ENCODE results near the gene SLC30A7. TPM values are rescaled to one million over a fixed set of nuclear protein-coding genes. Genes with fewer than 3 reads are reported as not detected.

SLC30A7 gene
- total and polyA plus RNA-seq, 2 of the 13 experiments (the other 11 are each of a cell fraction or from before 2014, with no cell fraction given): 8.3 to 40.8 TPM

DNA sequence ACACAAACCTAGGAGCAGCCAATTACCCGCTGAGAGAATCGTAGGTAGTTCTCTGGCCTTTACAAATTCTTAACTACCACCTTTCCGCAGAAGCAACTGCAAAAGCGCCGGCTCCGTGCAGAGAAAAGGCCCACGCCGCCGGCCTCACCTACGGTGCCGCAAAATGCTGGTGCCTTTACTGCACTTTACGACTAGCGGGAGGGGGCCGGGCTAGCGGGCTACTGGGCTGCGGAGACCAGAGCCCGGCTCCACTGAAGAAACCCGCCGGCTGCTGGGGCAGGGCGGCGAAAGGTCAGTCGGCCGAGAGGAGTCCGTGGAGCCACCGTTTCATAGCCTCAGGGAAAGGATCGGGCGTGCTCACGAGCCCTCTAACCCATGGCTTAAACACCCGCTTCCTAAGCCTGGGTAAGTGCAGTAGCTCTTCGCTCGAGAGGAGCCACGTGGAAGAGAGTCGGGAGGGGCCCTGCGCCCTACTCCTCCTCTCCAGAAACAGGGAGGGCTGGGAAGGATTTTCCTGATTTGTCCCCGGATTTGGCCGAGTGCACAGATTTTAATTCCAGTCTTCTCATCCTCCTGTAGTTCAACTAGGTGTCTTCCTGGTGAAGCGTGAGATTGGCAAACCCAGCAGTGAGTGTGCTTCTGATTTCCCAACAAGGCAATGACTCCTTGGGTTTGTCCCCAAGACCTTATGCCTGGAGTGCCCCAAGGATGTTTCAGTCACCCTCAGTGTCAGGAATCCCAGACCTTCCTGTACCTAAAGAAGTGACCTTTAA lies 130.0 kb downstream of the SLC30A7 start, which contains the start of gene DPH5 (continued):
- TF ChIP-seq, protein P1, sequence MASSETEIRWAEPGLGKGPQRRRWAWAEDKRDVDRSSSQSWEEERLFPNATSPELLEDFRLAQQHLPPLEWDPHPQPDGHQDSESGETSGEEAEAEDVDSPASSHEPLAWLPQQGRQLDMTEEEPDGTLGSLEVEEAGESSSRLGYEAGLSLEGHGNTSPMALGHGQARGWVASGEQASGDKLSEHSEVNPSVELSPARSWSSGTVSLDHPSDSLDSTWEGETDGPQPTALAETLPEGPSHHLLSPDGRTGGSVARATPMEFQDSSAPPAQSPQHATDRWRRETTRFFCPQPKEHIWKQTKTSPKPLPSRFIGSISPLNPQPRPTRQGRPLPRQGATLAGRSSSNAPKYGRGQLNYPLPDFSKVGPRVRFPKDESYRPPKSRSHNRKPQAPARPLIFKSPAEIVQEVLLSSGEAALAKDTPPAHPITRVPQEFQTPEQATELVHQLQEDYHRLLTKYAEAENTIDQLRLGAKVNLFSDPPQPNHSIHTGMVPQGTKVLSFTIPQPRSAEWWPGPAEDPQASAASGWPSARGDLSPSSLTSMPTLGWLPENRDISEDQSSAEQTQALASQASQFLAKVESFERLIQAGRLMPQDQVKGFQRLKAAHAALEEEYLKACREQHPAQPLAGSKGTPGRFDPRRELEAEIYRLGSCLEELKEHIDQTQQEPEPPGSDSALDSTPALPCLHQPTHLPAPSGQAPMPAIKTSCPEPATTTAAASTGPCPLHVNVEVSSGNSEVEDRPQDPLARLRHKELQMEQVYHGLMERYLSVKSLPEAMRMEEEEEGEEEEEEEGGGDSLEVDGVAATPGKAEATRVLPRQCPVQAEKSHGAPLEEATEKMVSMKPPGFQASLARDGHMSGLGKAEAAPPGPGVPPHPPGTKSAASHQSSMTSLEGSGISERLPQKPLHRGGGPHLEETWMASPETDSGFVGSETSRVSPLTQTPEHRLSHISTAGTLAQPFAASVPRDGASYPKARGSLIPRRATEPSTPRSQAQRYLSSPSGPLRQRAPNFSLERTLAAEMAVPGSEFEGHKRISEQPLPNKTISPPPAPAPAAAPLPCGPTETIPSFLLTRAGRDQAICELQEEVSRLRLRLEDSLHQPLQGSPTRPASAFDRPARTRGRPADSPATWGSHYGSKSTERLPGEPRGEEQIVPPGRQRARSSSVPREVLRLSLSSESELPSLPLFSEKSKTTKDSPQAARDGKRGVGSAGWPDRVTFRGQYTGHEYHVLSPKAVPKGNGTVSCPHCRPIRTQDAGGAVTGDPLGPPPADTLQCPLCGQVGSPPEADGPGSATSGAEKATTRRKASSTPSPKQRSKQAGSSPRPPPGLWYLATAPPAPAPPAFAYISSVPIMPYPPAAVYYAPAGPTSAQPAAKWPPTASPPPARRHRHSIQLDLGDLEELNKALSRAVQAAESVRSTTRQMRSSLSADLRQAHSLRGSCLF (CRISPR knock-in tag; IDR thresholded peaks at IDR 0.05; ENCODE audit: borderline replicate concordance): no peak
- TF ChIP-seq, protein P2, sequence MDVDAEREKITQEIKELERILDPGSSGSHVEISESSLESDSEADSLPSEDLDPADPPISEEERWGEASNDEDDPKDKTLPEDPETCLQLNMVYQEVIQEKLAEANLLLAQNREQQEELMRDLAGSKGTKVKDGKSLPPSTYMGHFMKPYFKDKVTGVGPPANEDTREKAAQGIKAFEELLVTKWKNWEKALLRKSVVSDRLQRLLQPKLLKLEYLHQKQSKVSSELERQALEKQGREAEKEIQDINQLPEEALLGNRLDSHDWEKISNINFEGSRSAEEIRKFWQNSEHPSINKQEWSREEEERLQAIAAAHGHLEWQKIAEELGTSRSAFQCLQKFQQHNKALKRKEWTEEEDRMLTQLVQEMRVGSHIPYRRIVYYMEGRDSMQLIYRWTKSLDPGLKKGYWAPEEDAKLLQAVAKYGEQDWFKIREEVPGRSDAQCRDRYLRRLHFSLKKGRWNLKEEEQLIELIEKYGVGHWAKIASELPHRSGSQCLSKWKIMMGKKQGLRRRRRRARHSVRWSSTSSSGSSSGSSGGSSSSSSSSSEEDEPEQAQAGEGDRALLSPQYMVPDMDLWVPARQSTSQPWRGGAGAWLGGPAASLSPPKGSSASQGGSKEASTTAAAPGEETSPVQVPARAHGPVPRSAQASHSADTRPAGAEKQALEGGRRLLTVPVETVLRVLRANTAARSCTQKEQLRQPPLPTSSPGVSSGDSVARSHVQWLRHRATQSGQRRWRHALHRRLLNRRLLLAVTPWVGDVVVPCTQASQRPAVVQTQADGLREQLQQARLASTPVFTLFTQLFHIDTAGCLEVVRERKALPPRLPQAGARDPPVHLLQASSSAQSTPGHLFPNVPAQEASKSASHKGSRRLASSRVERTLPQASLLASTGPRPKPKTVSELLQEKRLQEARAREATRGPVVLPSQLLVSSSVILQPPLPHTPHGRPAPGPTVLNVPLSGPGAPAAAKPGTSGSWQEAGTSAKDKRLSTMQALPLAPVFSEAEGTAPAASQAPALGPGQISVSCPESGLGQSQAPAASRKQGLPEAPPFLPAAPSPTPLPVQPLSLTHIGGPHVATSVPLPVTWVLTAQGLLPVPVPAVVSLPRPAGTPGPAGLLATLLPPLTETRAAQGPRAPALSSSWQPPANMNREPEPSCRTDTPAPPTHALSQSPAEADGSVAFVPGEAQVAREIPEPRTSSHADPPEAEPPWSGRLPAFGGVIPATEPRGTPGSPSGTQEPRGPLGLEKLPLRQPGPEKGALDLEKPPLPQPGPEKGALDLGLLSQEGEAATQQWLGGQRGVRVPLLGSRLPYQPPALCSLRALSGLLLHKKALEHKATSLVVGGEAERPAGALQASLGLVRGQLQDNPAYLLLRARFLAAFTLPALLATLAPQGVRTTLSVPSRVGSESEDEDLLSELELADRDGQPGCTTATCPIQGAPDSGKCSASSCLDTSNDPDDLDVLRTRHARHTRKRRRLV (CRISPR knock-in tag; IDR thresholded peaks at IDR 0.05): no peak
- TF ChIP-seq, protein P3, sequence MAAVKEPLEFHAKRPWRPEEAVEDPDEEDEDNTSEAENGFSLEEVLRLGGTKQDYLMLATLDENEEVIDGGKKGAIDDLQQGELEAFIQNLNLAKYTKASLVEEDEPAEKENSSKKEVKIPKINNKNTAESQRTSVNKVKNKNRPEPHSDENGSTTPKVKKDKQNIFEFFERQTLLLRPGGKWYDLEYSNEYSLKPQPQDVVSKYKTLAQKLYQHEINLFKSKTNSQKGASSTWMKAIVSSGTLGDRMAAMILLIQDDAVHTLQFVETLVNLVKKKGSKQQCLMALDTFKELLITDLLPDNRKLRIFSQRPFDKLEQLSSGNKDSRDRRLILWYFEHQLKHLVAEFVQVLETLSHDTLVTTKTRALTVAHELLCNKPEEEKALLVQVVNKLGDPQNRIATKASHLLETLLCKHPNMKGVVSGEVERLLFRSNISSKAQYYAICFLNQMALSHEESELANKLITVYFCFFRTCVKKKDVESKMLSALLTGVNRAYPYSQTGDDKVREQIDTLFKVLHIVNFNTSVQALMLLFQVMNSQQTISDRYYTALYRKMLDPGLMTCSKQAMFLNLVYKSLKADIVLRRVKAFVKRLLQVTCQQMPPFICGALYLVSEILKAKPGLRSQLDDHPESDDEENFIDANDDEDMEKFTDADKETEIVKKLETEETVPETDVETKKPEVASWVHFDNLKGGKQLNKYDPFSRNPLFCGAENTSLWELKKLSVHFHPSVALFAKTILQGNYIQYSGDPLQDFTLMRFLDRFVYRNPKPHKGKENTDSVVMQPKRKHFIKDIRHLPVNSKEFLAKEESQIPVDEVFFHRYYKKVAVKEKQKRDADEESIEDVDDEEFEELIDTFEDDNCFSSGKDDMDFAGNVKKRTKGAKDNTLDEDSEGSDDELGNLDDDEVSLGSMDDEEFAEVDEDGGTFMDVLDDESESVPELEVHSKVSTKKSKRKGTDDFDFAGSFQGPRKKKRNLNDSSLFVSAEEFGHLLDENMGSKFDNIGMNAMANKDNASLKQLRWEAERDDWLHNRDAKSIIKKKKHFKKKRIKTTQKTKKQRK (IDR thresholded peaks at IDR 0.05; ENCODE audit: low read length): no peak
- TF ChIP-seq SOX6 (IDR thresholded peaks at IDR 0.05) (no peak), SOX6 (CRISPR knock-in tag; IDR thresholded peaks at IDR 0.05) (peak; percentile 79), CC2D1A (CRISPR knock-in tag; IDR thresholded peaks at IDR 0.05) (no peak), FLYWCH1 (CRISPR knock-in tag; IDR thresholded peaks at IDR 0.05) (no peak), ZNF614 (CRISPR knock-in tag; IDR thresholded peaks at IDR 0.05; ENCODE audit: borderline replicate concordance) (0 out of 2 replicates have a peak, but pooled peaks have one; percentile 17), ZNF777 (CRISPR knock-in tag; IDR thresholded peaks at IDR 0.05) (peak; percentile 51; the same call in 1 of the 2 replicates), ZNF788 (CRISPR knock-in tag; IDR thresholded peaks at IDR 0.05; ENCODE audit: borderline replicate concordance) (peak; percentile 68; the same call in 1 of the 2 replicates), ZNF773 (CRISPR knock-in tag; IDR thresholded peaks at IDR 0.05; ENCODE audit: borderline replicate concordance) (no peak)
- TF ChIP-seq, protein P4, sequence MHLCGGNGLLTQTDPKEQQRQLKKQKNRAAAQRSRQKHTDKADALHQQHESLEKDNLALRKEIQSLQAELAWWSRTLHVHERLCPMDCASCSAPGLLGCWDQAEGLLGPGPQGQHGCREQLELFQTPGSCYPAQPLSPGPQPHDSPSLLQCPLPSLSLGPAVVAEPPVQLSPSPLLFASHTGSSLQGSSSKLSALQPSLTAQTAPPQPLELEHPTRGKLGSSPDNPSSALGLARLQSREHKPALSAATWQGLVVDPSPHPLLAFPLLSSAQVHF (CRISPR knock-in tag; IDR thresholded peaks at IDR 0.05): no peak
